H1 (cell line): ENCODE data around the gene PCED1B. TPM values are rescaled to one million over a fixed set of nuclear protein-coding genes. Genes with fewer than 3 reads are reported as not detected.

Experiments
- CTCF ChIA-PET: fragments of 300-600 bp; sonication (Branson Sonifier 250); formaldehyde crosslinking; loops from one replicate; lab custom pipeline; 2021; ENCODE audit not compliant: partially characterized antibody; lab: Charles Lee
- POLR2A ChIA-PET: fragments of 300-600 bp; sonication (Branson Sonifier 250); formaldehyde crosslinking; loops from one replicate; lab custom pipeline; 2021; ENCODE audit warnings: inconsistent platforms; ENCODE audit not compliant: partially characterized antibody; lab: Charles Lee
- DNase-seq, 2 experiments: peaks; one replicate each; pipeline versions ENCODE4 v3.0.0 to v3.0.0-alpha.2; 2010 to 2022; ENCODE audit warnings: low spot score in 2 of 2, low read depth in 1 of 2, mixed read lengths in 1 of 2
- FAIRE-seq: peaks from 2 replicates; lab custom pipeline; 2011; peaks lifted over from hg19 to GRCh38; lab: Jason Lieb, UNC
- H2AFZ ChIP-seq: 2 replicates; pipeline ENCODE4 v1.8.1; 2012; ENCODE audit warnings: low read length, inconsistent platforms
- H2AK5ac ChIP-seq: 2 replicates; pipeline ENCODE4 v1.6.1; 2013; ENCODE audit warnings: low read depth, low read length
- H2BK120ac ChIP-seq: replicated peaks from 2 replicates; pipeline ENCODE3; 2013; ENCODE audit warnings: low read depth, low read length, inconsistent platforms
- H2BK12ac ChIP-seq: 2 replicates; pipeline ENCODE4 v1.6.1; 2013; ENCODE audit warnings: low read depth, low read length
- H2BK15ac ChIP-seq: 2 replicates; pipeline ENCODE4 v1.6.1; 2013; ENCODE audit warnings: low read length
- H2BK20ac ChIP-seq: 2 replicates; pipeline ENCODE4 v1.6.1; 2013; ENCODE audit warnings: low read length
- H2BK5ac ChIP-seq: 2 replicates; pipeline ENCODE4 v1.6.1; 2013; ENCODE audit warnings: low read depth, low read length
- H3K14ac ChIP-seq: 2 replicates; pipeline ENCODE4 v1.6.1; 2013; ENCODE audit warnings: inconsistent platforms; ENCODE audit not compliant: insufficient read length
- H3K18ac ChIP-seq: 2 replicates; pipeline ENCODE4 v1.6.1; 2013; ENCODE audit warnings: low read length; ENCODE audit errors: extremely low read depth
- H3K23ac ChIP-seq: 2 replicates; pipeline ENCODE4 v1.6.1; 2013; ENCODE audit warnings: inconsistent platforms; ENCODE audit not compliant: insufficient read length
- H3K23me2 ChIP-seq: 2 replicates; pipeline ENCODE4 v1.6.1; 2013; ENCODE audit warnings: low read depth, low read length
- H3K27ac ChIP-seq: 2 replicates; pipeline ENCODE4 v1.6.1; 2011; ENCODE audit warnings: low read depth, low read length, inconsistent platforms
- H3K27me3 ChIP-seq, 4 experiments: replicated peaks in 1 of 4; 1 replicate in 1 of 4; 2 replicates in 3 of 4; pipeline versions ENCODE4 v1.6.1 to v1.8.1; 2011 to 2013; ENCODE audit warnings: low read length in 3 of 4, mild to moderate bottlenecking in 3 of 4, inconsistent platforms in 2 of 4, mixed read lengths in 2 of 4, moderate library complexity in 1 of 4; ENCODE audit not compliant: control insufficient read depth in 3 of 4, insufficient read depth in 3 of 4; ENCODE audit errors: extremely low read depth in 1 of 4
- H3K36me3 ChIP-seq, 4 experiments: 2 replicates each; pipeline versions ENCODE4 v1.6.1 to v1.8.1; 2011 to 2013; ENCODE audit warnings: mild to moderate bottlenecking in 4 of 4, low read length in 3 of 4, moderate library complexity in 2 of 4, control low read depth in 1 of 4, inconsistent platforms in 1 of 4; ENCODE audit not compliant: insufficient read depth in 4 of 4, control insufficient read depth in 2 of 4
- H3K4ac ChIP-seq: replicated peaks from 2 replicates; pipeline ENCODE3; 2013; ENCODE audit warnings: low read length, low read depth, mixed read lengths, inconsistent platforms; ENCODE audit not compliant: insufficient read length
- H3K4me1 ChIP-seq, 4 experiments: replicated peaks in 1 of 4; 1 replicate in 1 of 4; 2 replicates in 3 of 4; pipeline versions ENCODE4 v1.6.1 to v1.8.1; 2011 to 2013; ENCODE audit warnings: low read length in 3 of 4, inconsistent platforms in 2 of 4, mixed read lengths in 1 of 4; ENCODE audit not compliant: insufficient read depth in 4 of 4, control insufficient read depth in 3 of 4
- H3K4me2 ChIP-seq, 2 experiments: 2 replicates each; pipeline versions ENCODE4 v1.6.1 to v1.8.1; 2011 to 2013; ENCODE audit warnings: low read depth in 2 of 2, low read length in 2 of 2, control low read depth in 1 of 2, inconsistent platforms in 1 of 2, mild to moderate bottlenecking in 1 of 2; ENCODE audit not compliant: insufficient read depth in 1 of 2
- H3K4me3 ChIP-seq, 4 experiments: fragments of 200-600, 300-600 bp in 1 of 4; sonication (generic), shearing (Covaris generic), sonication (Bioruptor Twin) in 1 of 4; 2 replicates each; pipeline versions ENCODE4 v1.5.1 to v1.8.1; 2011 to 2016; ENCODE audit warnings: low read length in 4 of 4, low read depth in 3 of 4, control low read depth in 2 of 4, inconsistent platforms in 2 of 4, mild to moderate bottlenecking in 2 of 4, mixed read lengths in 1 of 4, moderate library complexity in 1 of 4; ENCODE audit not compliant: insufficient read depth in 2 of 4; ENCODE audit errors: extremely low read depth in 1 of 4
- H3K56ac ChIP-seq: replicated peaks from 2 replicates; pipeline ENCODE3; 2013; ENCODE audit warnings: low read depth, mild to moderate bottlenecking, mixed read lengths, low read length, inconsistent platforms; ENCODE audit not compliant: insufficient read length
- H3K79me1 ChIP-seq: 2 replicates; pipeline ENCODE4 v1.6.1; 2013; ENCODE audit warnings: low read depth, low read length, control low read depth
- H3K79me2 ChIP-seq, 2 experiments: 2 replicates each; pipeline versions ENCODE4 v1.6.1 to v1.8.1; 2012 to 2013; ENCODE audit warnings: low read length in 2 of 2, mild to moderate bottlenecking in 2 of 2, inconsistent platforms in 1 of 2; ENCODE audit not compliant: insufficient read depth in 2 of 2, control insufficient read depth in 1 of 2
- H3K9ac ChIP-seq, 4 experiments: replicated peaks in 1 of 4; 1 replicate in 1 of 4; 2 replicates in 3 of 4; pipeline versions ENCODE4 v1.6.1 to v1.8.1; 2011 to 2013; ENCODE audit warnings: low read depth in 3 of 4, low read length in 3 of 4, control low read depth in 2 of 4, mild to moderate bottlenecking in 2 of 4, moderate library complexity in 2 of 4, inconsistent platforms in 1 of 4; ENCODE audit errors: extremely low read depth in 1 of 4
- H3K9me3 ChIP-seq, 2 experiments: 2 replicates each; pipeline versions ENCODE4 v1.6.1 to v1.8.1; 2012 to 2013; ENCODE audit warnings: mild to moderate bottlenecking in 2 of 2, moderate library complexity in 2 of 2, control low read depth in 1 of 2, inconsistent platforms in 1 of 2, low read depth in 1 of 2, low read length in 1 of 2, mixed read lengths in 1 of 2; ENCODE audit not compliant: insufficient read depth in 2 of 2
- H4K20me1 ChIP-seq, 2 experiments: replicated peaks in 1 of 2; 2 replicates each; pipeline versions ENCODE3 to v1.8.1; 2011 to 2013; ENCODE audit warnings: inconsistent platforms in 2 of 2, low read length in 2 of 2, mild to moderate bottlenecking in 1 of 2; ENCODE audit not compliant: insufficient read depth in 2 of 2, control insufficient read depth in 1 of 2
- H4K5ac ChIP-seq: 2 replicates; pipeline ENCODE4 v1.6.1; 2013; ENCODE audit warnings: low read length, low read depth, mixed read lengths, inconsistent platforms; ENCODE audit not compliant: insufficient read length
- H4K8ac ChIP-seq: 2 replicates; pipeline ENCODE4 v1.8.0; 2013; ENCODE audit warnings: mild to moderate bottlenecking, moderate library complexity, low read length, inconsistent platforms; ENCODE audit not compliant: insufficient read depth; ENCODE audit errors: extremely low read depth
- H4K91ac ChIP-seq: replicated peaks from 2 replicates; pipeline ENCODE3; 2013; ENCODE audit warnings: low read length, mixed read lengths, inconsistent platforms; ENCODE audit not compliant: insufficient read length
- CHD2 ChIP-seq: IDR thresholded peaks from 2 replicates; pipeline ENCODE4 v1.6.1; 2012; ENCODE audit warnings: low read length, improper control_type of control experiment
- CTBP2 ChIP-seq: IDR thresholded peaks from 2 replicates; pipeline ENCODE4 v1.7.0; 2011; ENCODE audit warnings: borderline replicate concordance, mild to moderate bottlenecking, moderate library complexity, mixed read lengths, low read length; ENCODE audit not compliant: insufficient read depth, insufficient read length
- HDAC6 ChIP-seq: IDR thresholded peaks from one replicate; pipeline ENCODE4 v1.7.1; 2012; ENCODE audit warnings: low read depth, mild to moderate bottlenecking, inconsistent platforms, low read length, moderate library complexity
- KDM5A ChIP-seq: fragments of 200-600 bp; IDR thresholded peaks from 2 replicates; pipeline ENCODE4 v1.7.1; 2012; ENCODE audit warnings: mild to moderate bottlenecking, low read length, inconsistent platforms, mixed read lengths
- POLR2AphosphoS5 ChIP-seq: IDR thresholded peaks from 2 replicates; pipeline ENCODE4 v1.6.1; 2011; ENCODE audit warnings: low read depth, low read length
- RNF2 ChIP-seq: fragments of 200-900, 300-1000 bp; sonication (generic); IDR thresholded peaks from 2 replicates; pipeline ENCODE4 v1.7.1; 2016; ENCODE audit warnings: borderline replicate concordance, low read depth, mild to moderate bottlenecking, antibody characterized with exemption, low read length; ENCODE audit not compliant: poor library complexity, severe bottlenecking; ENCODE audit errors: missing control alignments
- SP4 ChIP-seq: IDR thresholded peaks from 2 replicates; pipeline ENCODE4 v1.6.1; 2012; ENCODE audit warnings: low read length, inconsistent platforms
- YY1 ChIP-seq: IDR thresholded peaks from 2 replicates; pipeline ENCODE4 v1.6.1; 2011; ENCODE audit warnings: low read depth, mild to moderate bottlenecking, low read length
- WGBS, 2 experiments: shearing (Covaris generic) in 1 of 2; methylation state at CpG; one replicate each; pipeline versions ENCODE4 v1.1.6 to v1.1.7; 2013 to 2015; ENCODE audit warnings: low lambda C conversion rate in 2 of 2, mixed read lengths in 2 of 2, inconsistent platforms in 1 of 2, low coverage in 1 of 2, missing lambda C conversion rate in 1 of 2; ENCODE audit not compliant: insufficient replicate concordance in 2 of 2, insufficient coverage in 1 of 2, insufficient read length in 1 of 2; ENCODE audit errors: extremely low coverage in 1 of 2, missing lambda C conversion rate in 1 of 2; 5-methylcytosine and 5-hydroxymethylcytosine counted together
- polyA plus RNA-seq, 7 experiments: library from polyadenylated mRNA; depleted of rRNA in 3 of 7; stranded (reverse) in 5 of 7; unstranded in 2 of 7; fragments of >200 nt in 5 of 7; fragments of 200-250 nt in 2 of 7; gene quantifications; 1 replicate in 5 of 7; 2 replicates in 1 of 7; 4 replicates in 1 of 7; pipeline versions ENCODE4 v1.2.1 to v1.2.3, GENCODE V29; 2011 to 2013; ENCODE audit warnings: missing spikeins in 2 of 7, mixed read lengths in 2 of 7
- total RNA-seq: library from RNA; stranded (reverse); fragmentation: NEBNext Ultra II Directional; extraction: Animal tissue kit (Norgen Biotek cat#: 25700); gene quantifications from 2 replicates; pipeline ENCODE4 v1.2.1, GENCODE V29; 2021
- TF ChIP-seq, protein P1 (sequence below): IDR thresholded peaks from 2 replicates; pipeline ENCODE4 v1.6.1; 2012; ENCODE audit warnings: inconsistent platforms
- TF ChIP-seq, protein P2 (sequence below): IDR thresholded peaks from 2 replicates; pipeline ENCODE4 v1.6.1; 2012; ENCODE audit warnings: inconsistent platforms

The PCED1B gene
- total and polyA plus RNA-seq, 2 of the 8 experiments (the other 6 are each of a cell fraction or from before 2014, with no cell fraction given) = 4.7 to 5.4 TPM

DNA sequence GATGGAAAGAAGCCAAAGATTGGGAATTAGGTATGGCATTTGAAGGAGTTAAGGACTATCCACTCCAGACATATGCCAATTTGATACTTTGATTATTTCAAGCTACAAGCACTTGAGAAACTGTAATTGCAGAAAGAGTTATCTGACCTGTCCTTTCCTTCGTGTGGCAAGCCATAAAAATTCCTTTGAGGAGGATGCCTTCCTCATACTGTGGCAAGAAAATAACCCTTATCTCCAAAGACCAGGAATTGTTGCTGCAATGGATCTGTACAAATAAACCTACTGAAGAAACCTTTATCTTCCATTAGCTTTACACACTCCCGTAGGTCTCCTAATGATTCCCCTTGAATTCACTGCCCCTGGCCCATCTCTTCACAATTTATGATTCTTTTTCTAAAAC lies 165.4 kb downstream of the PCED1B start:
- TF ChIP-seq RNF2 (no peak), KDM5A (no peak), CHD2 (no peak), YY1 (no peak), CTBP2 (no peak), SP4 (no peak), HDAC6 (no peak), POLR2AphosphoS5 (no peak)
- TF ChIP-seq, protein P1, sequence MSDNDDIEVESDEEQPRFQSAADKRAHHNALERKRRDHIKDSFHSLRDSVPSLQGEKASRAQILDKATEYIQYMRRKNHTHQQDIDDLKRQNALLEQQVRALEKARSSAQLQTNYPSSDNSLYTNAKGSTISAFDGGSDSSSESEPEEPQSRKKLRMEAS = no peak
- TF ChIP-seq, protein P2, sequence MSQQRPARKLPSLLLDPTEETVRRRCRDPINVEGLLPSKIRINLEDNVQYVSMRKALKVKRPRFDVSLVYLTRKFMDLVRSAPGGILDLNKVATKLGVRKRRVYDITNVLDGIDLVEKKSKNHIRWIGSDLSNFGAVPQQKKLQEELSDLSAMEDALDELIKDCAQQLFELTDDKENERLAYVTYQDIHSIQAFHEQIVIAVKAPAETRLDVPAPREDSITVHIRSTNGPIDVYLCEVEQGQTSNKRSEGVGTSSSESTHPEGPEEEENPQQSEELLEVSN = no peak
- no peak for DNase-seq
- Histone ChIP-seq H3K9me3 (no peaks in the 10 kb centered on the region), H2BK120ac (no peak overlapping the region), H3K4me3 (no peak overlapping the region), H2BK20ac (no peak overlapping the region), H2BK5ac (no peak overlapping the region), H3K56ac (no peak overlapping the region), H3K9ac (no peak overlapping the region), H3K4me2 (no peak overlapping the region), H3K4me1 (no peaks in the 10 kb centered on the region), H3K79me1 (no peaks in the 10 kb centered on the region), H2BK12ac (no peak overlapping the region), H4K91ac (no peak overlapping the region), H3K23me2 (no peaks in the 10 kb centered on the region), H3K36me3 (no peaks in the 10 kb centered on the region), H3K4ac (no peak overlapping the region), H3K23ac (no peak overlapping the region), H3K79me2 (no peaks in the 10 kb centered on the region), H4K20me1 (no peaks in the 10 kb centered on the region), H2AFZ (no peak overlapping the region), H3K18ac (no peak overlapping the region), H3K14ac (no peak overlapping the region), H3K27ac (no peak overlapping the region), H4K5ac (no peak overlapping the region), H3K27me3 (peaks cover 0 to 1% (median 0%) of the 10 kb centered on the region in 4 experiments; a peak in 1 of 7 replicates), H2BK15ac (no peak overlapping the region), H2AK5ac (no peak overlapping the region), H4K8ac (no peak overlapping the region)
- POLR2A ChIA-PET = no interaction called here
- CTCF ChIA-PET = interaction anchor here (0.8 to 1.7 kb wide), 2 partner anchors 13 to 27 kb away, joined by 3 to 7 read pairs; no protein-coding TSS in a partner anchor
- FAIRE-seq = no peak
- WGBS, 2 experiments = 95% methylated on average over 2 of the region's 2 CpGs; no CpG with 5 or more reads in 1 of the 2 experiments
